Epidermal melanocyte (primary cell): ENCODE measurements around the gene EPHA10.
"Not testable (repeated sequence)": the region's sequence is repeated elsewhere in the genome, so short reads cannot be mapped to it uniquely, and the experiment has no call there.

ENCODE experiments used
- DNase-seq: peaks from one replicate; pipeline ENCODE4 v3.0.0; 2011; ENCODE audit warnings: low spot score; ENCODE audit not compliant: insufficient read length

EPHA10 gene

DNA sequence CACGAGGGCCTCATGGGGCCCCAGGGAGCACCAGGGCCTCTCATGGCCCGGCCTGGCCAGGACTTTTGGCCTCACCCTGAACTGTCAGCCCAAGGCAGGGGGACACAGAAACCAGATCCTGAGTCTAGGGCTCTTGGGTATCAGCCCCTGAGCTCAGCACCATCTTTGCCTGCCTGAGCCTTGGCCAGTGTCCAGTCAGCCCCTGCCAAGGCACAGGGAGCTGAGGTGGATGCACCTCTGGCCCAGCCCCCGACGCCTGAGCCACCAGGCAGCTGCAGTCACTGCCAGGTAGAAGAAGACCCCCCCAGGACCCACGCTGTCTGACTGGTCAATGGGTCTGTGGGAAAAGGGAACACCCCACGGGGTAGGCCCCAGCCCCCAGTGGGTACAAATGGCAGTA, 47.3 kb downstream of the EPHA10 start:
- DNase-seq: no peak

- no peak for DNase-seq
These were observed 48.6 kb downstream of the EPHA10 start for GRCh38 chr1:37716321-37716720.

DNA sequence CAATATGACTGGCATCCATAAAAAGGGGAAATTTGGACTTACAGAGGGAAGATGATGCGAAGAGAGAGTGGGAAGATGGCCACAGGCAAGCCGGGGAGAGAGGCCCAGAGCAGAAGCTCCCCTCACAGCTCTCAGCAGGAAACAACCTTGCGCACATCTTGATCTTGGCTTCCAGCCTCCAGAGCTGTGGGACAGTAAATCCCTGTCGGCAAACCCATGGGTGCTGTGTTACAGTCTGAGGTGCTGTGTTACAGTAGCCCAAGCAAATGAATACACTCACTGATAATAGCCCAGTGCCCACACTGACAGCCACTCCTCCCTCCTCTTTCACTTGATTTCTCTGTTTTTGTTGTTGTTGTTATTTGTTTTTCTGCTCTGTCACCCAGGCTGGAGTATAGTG, 50.2 kb downstream of the EPHA10 start:
- no peak for DNase-seq

GRCh38 chr1:37714226-37714625, 50.7 kb downstream of the EPHA10 start:
- DNase-seq: no peak

DNA sequence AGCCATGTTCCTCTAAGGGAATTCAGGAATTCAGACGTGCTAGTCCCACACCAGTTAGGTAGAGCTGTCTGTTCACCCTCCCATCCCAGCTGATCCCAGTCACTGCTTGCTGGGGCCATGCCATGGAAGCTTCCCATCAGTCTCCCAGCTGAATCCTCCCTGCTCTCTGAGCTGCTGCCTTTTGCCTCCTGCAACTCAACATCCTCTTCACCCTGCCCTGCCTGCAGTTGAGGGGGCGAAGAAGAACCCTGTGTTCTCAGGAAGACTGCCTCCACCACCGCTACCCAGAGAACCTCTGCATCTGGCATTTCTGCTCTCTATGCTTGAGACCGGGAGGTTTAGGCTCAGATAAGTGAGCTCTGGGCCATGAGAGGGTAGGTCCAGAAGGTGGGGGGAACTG, 56.4 kb downstream of the EPHA10 start:
- DNase-seq: no peak

DNA sequence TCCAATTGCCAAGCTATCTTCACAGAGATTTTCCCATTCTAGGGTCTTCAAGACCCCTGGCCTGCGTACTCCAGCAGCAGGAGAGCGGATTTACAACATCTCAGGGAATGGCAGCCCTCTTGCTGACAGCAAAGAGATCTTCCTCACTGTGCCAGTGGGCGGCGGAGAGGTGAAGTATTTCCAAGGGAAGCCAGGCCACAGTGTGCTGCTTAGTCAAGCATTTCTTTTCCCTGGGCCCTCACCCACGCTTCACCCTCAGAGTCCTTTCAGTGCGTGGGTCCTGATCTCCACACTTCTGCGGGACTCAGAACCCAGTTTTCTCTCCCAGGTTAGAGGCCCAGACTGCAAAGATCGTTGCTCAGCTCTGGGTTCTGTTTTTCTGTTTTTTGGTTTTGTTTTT, 59.5 kb downstream of the EPHA10 start:
- DNase-seq: no peak

DNA sequence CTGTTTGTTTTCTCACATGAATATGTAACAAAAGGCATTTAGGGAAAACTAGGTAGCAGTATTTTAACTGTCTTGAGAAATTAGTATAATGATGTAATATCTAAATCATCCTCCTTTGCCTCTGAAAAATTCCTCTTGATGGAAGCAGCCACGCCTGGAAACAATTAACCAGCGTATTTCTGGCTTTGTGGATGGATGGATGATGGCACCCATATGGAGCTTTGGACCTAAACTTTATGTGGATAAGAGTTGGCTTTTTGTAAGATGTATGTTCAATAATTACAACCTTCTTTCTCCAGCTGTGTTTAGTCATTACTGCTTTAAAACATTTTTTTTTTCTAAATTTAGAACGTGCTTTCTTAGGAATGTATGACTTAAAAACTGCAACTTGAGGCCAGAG, 60.0 kb downstream of the EPHA10 start:
- no peak for DNase-seq

GRCh38 chr1:37703061-37703460, 61.9 kb downstream of the EPHA10 start:
- DNase-seq: no peak

GRCh38 chr1:37701051-37701450, 63.9 kb downstream of the EPHA10 start:
- no peak for DNase-seq

DNA sequence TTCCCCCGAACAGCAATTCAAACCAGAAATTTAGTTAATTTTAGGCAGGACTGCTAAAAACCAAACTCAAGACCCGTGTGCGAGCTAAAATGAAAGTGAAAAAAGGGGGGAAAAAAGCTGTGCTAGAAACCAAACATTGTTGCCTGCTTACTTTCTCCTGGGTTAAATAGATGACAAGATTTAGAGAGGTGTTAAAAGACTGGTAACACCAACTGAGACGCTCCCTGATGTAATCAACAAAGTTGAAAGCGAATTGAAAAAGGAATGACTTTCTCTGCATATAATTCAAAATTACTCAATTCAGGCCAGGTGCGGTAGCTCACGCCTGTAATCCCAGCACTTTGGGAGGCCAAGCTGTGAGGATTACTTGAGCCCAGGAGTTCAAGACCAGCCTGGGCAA, 65.8 kb downstream of the EPHA10 start:
- DNase-seq: no peak

GRCh38 chr1:37697737-37698136, 67.2 kb downstream of the EPHA10 start:
- no peak for DNase-seq

DNA sequence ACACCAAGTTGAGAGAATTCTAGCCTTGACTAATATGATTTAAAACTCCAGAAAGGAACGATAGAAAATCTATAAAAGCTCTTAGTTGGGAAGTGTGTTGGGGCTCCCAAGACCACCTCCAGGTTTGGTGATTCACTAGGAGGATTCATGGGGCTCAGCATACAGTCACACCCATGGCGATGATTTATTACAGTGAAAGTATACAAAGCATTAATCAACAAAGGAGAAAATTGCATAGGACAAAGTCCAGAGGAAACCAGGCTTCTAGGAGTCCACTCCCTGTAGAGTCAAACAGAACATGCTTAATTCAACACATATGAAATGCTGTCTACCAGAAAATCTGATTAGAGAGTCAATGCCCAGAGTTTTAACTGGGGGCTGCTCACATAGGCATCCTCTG, 67.8 kb downstream of the EPHA10 start:
- no peak for DNase-seq

GRCh38 chr1:37692834-37693175, 72.1 kb downstream of the EPHA10 start:
- no peak for DNase-seq

GRCh38 chr1:37692078-37692833, 72.7 kb downstream of the EPHA10 start, which contains the start of gene CDCA8:
CDCA8 (plus strand) TSS chr1:37692516; CDS start chr1:37692691, 175 bp downstream.
- peak; percentile 98 for DNase-seq

- no peak for DNase-seq
These were observed 73.3 kb downstream of the EPHA10 start for GRCh38 chr1:37691497-37692077.

- DNase-seq: no peak
These were observed 76.0 kb downstream of the EPHA10 start for GRCh38 chr1:37688926-37689325.

DNA sequence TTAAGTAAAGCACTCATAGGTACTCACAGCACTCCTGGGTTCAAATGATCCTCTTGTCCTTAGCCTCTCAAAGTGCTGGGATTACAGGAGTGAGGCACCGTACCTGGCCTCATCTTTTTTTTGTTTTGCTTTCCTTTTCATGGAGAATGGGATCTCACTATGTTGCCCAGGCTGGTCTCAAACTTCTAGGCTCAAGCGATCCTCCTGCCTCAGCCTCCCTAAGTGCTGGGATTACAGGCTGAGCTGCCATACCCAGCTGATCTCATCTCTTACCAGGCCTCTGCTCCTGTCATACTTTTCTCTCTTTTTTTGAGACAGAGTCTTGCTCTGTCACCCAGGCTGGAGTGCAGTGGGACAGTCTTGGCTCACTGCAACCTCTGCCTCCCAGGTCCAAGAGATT, 77.2 kb downstream of the EPHA10 start:
- DNase-seq: not testable (repeated sequence)

- DNase-seq: no peak
These were observed 79.2 kb downstream of the EPHA10 start for GRCh38 chr1:37685722-37686121.

DNA sequence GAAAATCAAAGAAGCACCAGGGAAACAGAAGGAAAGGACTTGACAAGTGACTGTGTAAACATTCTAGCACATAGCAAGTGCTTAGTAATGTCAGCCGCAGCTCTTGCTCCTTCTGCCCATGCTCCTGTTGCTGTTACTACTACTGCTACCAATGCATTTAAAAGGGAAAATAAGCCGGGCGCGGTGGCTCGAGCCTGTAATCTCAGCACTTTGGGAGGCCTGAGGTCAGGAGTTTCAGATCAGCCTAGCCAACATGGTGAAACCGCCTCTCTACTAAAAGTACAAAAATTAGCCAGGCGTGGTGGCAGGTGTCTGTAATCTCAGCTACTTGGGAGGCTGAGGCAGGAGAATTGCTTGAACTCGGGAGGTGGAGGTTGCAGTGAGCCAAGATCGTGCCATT, 80.7 kb downstream of the EPHA10 start:
- DNase-seq: not testable (repeated sequence)

DNA sequence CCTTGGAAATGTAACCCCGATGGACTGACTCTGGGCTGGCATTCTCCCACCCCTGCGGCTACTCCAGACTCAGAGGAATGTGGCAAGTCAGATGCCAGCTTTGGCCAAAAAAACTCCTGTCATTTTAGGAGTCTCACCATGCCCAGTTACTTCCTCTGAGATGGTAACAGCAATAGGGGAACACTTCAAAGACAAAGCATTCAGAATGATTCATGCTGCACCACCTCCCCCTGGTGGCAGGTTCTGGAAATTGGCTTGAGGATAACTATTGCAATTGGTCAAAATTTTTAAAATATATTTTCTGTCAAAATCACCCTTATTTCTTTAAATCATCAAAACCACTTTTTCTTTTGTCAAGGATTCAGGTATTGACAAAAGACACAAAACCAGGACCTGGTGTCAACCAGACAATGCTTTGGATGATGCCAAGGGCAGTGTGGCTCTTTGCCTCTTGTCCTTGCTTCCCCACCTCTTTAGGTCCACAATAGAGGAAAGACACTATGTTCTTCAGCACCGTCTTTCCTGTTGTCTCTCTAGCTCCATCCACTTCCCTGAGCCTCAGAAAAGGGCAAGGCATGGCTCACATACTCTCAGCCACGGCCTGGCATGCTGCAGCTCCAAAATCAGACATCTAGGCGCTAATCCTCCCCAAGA, 82.5 kb downstream of the EPHA10 start:
- DNase-seq: peak; percentile 70

- DNase-seq: no peak
These were observed 84.0 kb downstream of the EPHA10 start for GRCh38 chr1:37680933-37681332.

DNA sequence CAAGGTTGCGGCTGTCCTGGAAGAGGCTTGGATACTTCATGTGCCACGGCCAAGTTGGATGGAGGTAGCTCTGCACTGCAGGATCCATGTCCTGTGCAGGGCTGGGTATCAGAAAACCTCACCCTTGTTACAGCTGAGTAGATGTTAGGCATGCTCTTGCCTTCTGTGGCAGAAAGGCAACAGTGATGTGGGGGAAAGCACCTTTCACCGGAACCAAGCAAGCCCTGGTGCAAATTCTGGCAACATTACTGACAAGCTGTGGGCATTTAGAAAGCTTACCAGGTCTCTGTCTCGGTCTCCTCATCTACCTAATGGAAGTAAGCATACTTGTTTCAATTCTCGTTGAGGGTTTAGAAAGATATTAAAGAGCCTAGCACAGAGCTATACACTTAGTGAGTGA, 87.1 kb downstream of the EPHA10 start:
- DNase-seq: no peak

GRCh38 chr1:37677143-37677439, 87.8 kb downstream of the EPHA10 start:
- no peak for DNase-seq
